ENCODE data around the gene BMAL2.

Gene BMAL2

DNA sequence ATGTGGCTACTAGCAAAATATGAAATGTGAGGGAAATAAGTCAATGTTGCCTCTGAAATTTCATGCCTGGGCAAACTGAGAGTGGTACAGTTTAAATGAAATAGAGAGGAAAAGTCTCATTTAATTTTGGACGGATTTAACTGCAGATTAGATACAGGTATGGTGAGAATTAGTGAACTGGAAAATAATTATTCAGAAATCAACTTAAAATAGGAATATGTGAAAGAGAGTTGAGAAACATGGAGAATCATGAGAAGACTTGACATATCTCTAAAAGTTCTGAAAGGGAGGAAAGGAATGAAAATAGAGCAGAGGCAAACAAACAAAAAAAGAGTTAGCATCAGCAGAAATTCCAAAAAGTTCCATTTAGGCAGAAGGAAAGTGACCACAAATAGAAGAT, 33.5 kb upstream of the BMAL2 start:
- DNase-seq (ENCODE audit: low read depth, low spot score): no peak
- CTCF ChIA-PET: interaction anchor here (1.1 to 3.9 kb wide), 3 partner anchors 8 to 285 kb away, joined by 3 to 45 read pairs (median 5); partner anchors contain the start of gene TM7SF3
- POLR2A ChIA-PET: no interaction called here
- TF ChIP-seq, protein P1, sequence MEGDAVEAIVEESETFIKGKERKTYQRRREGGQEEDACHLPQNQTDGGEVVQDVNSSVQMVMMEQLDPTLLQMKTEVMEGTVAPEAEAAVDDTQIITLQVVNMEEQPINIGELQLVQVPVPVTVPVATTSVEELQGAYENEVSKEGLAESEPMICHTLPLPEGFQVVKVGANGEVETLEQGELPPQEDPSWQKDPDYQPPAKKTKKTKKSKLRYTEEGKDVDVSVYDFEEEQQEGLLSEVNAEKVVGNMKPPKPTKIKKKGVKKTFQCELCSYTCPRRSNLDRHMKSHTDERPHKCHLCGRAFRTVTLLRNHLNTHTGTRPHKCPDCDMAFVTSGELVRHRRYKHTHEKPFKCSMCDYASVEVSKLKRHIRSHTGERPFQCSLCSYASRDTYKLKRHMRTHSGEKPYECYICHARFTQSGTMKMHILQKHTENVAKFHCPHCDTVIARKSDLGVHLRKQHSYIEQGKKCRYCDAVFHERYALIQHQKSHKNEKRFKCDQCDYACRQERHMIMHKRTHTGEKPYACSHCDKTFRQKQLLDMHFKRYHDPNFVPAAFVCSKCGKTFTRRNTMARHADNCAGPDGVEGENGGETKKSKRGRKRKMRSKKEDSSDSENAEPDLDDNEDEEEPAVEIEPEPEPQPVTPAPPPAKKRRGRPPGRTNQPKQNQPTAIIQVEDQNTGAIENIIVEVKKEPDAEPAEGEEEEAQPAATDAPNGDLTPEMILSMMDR (IDR thresholded peaks at IDR 0.05; ENCODE audit: insufficient read depth, low read length, missing control alignments): no peak
- no peak overlapping the region for H3K4me3 ChIP-seq (ENCODE audit: low read depth, low read length)

DNA sequence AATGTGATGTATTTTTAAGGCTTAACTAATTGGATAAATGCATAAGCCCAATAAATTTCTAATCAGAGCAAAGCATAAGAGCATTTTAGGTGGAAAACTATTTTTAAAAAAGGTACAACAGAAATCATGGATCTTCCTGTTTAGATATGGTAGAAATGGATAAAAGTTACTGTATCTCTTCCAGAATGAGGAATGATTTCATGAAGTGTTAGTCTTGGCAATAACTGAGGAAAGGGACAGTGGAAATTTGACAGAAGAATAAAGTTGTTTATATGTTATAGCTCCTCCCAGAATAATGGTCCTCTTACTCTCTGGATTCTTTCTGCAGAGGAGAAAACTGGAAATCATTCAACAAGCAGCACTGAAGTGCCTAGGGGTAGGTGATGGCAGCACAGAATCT, 32.4 kb upstream of the BMAL2 start:
- POLR2A ChIA-PET: no interaction called here
- no peak for DNase-seq (ENCODE audit: low read depth, low spot score)
- CTCF ChIA-PET: interaction anchor here (0.7 to 1.2 kb wide), 3 partner anchors 15 to 286 kb away, joined by 3 to 5 read pairs (median 4); partner anchors contain the start of gene TM7SF3
- TF ChIP-seq, protein P1 (IDR thresholded peaks at IDR 0.05; ENCODE audit: insufficient read depth, low read length, missing control alignments): no peak
- H3K4me3 ChIP-seq (ENCODE audit: low read depth, low read length): no peak overlapping the region

DNA sequence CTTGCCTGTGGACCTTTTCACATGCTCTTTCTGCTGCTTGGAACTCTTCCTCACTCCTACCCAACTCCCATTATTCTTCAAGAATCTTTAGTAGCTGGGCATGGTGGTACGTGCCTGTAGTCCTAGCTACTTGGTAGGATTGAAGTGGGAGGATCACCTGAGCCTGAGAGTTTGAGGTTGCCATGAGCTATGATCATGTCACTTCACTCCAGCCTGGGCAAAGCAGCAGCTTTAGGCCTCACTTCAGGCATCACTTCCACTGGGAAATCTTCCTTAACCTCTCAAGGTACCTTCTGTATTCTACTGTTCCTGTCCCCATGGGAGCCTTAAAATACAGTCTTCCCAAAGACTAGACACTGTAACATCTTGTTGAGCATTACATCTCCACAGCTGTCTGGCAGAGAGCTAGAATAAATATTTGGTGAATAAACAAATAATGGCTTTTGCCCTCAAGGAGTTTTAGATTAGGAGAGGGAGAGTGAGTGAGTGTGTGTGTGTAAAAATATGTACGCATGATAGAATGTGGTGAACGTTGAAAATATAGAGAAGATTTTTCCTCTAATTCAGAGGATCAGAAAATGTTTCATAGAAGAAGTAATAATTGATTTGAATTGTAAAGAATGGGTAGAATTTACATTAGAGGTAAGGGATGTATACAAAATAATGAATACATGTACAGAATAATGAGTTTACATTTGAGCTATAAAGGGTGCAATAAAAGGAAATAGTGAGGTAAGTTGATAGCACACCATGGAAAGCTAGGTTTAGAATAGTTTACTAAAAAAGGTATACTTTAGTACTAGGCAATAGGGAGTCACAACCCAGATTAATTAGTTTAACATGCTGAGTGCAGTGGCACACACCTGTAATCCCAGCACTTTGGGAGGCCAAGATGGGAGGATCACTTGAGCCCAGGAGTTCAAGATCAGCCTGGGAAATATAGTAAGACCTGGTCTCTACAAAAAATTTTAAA, 29.2 kb upstream of the BMAL2 start:
- CTCF ChIA-PET: interaction anchor here (0.6 to 9.5 kb wide), 15 partner anchors 9 to 418 kb away, joined by 3 to 230 read pairs (median 5); partner anchors contain the start of genes MED21 and TM7SF3
- DNase-seq (ENCODE audit: low read depth, low spot score): no peak

DNA sequence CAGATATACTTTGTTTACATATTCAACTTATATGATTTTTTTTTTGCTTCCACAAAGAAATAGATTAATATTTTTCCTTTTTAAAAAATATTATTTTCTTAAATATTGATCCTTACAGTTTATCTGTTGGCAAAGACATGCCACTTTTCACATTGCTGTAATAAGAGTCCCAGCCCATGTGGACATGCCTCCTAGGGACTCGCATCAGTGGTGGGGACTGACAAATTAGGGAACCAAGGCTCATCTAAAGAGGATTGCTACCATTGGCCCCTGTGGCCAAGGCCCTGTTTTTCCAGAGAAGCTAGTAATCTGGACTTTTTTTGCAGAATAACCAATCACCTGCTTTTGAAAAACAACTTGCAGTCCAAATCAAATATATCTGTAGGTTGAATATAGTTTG, 27.8 kb upstream of the BMAL2 start:
- H3K4me3 ChIP-seq (ENCODE audit: low read depth, low read length): no peak overlapping the region
- TF ChIP-seq, protein P1 (IDR thresholded peaks at IDR 0.05; ENCODE audit: insufficient read depth, low read length, missing control alignments): no peak
- ChIA-PET CTCF (interaction anchor here (1.2 to 9.5 kb wide), 21 partner anchors 8 to 472 kb away, joined by 3 to 230 read pairs (median 8); partner anchors contain the start of genes ITPR2, MED21 and TM7SF3), POLR2A (no interaction called here)
- DNase-seq (ENCODE audit: low read depth, low spot score): no peak

More for the DNA sequence above, 29.2 kb upstream of the BMAL2 start:
- TF ChIP-seq, protein P1 (IDR thresholded peaks at IDR 0.05; ENCODE audit: insufficient read depth, low read length, missing control alignments): no peak
- no peak overlapping the region for H3K4me3 ChIP-seq (ENCODE audit: low read depth, low read length)
- POLR2A ChIA-PET: no interaction called here

DNA sequence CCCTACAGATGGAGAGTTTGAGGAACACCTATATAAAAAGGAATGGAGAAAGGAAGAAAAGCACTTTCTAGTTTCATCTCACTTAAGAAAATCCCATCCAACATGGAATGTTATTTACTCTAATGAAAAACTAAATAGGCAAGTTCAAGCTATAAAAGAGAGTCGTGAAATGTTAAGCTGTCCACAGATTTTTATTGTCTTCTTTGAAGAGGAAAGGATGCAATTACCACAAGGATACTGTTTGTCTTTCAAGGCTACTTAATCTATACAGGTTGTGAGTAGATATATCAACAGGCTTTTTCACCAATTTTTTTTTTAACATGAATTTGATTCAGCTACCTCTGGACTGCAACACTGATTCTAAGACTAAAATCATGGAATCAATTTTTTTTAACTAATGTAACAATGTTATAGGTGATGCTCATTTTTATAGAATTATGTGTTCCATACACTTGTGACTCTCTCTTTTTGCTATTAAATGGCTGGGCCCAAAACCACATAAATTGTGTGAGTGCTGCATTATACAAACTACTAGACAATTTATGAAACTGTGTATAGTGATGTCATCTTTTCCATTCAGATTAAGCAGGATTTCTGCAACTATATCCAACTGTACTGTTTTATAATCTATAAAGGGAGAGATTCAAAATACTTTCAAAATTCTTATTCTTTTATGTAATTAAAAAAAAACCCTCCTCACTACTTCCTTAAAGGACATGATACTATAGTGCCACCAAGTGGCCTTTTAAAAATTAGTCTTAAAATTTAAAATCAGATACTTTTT, 26.8 kb upstream of the BMAL2 start:
- no peak overlapping the region for H3K4me3 ChIP-seq (ENCODE audit: low read depth, low read length)
- ChIA-PET CTCF (interaction anchor here (0.6 to 9.5 kb wide), 50 partner anchors 9 to 473 kb away, joined by 3 to 230 read pairs (median 4); partner anchors contain the start of genes ITPR2, MED21, STK38L and TM7SF3), POLR2A (interaction anchor here (0.6 kb wide), 1 partner anchor 268 kb away, joined by 3 read pairs; no protein-coding TSS in a partner anchor)
- no peak for DNase-seq (ENCODE audit: low read depth, low spot score)
- TF ChIP-seq, protein P1 (IDR thresholded peaks at IDR 0.05; ENCODE audit: insufficient read depth, low read length, missing control alignments): peak; percentile 2
